Osteoblast (primary cell): Measurements from ENCODE around the gene CDH4. TPM values are rescaled to one million over a fixed set of nuclear protein-coding genes. Genes with fewer than 3 reads are reported as not detected.

Experiments used
- DNase-seq: peaks from one replicate; pipeline ENCODE4 v3.0.0; 2011; ENCODE audit warnings: low spot score, mixed read lengths; ENCODE audit not compliant: insufficient read length; ENCODE audit errors: missing footprints
- H2AFZ ChIP-seq: 2 replicates; pipeline ENCODE4 v1.6.0; 2011; ENCODE audit warnings: mild to moderate bottlenecking, low read length
- H3K27ac ChIP-seq: 2 replicates; pipeline ENCODE4 v1.5.1; 2011; ENCODE audit warnings: mild to moderate bottlenecking, low read depth, low read length, moderate library complexity
- H3K27me3 ChIP-seq: 2 replicates; pipeline ENCODE4 v1.6.0; 2012; ENCODE audit warnings: mild to moderate bottlenecking, control low read depth, inconsistent platforms, low read length, moderate library complexity; ENCODE audit not compliant: insufficient read depth
- H3K36me3 ChIP-seq: 2 replicates; pipeline ENCODE4 v1.5.1; 2011; ENCODE audit warnings: mild to moderate bottlenecking, low read length, control low read depth, moderate library complexity; ENCODE audit not compliant: insufficient read depth
- H3K4me1 ChIP-seq: 2 replicates; pipeline ENCODE4 v1.5.1; 2011; ENCODE audit warnings: mild to moderate bottlenecking, low read length, control low read depth, moderate library complexity; ENCODE audit not compliant: insufficient read depth
- H3K4me2 ChIP-seq: 2 replicates; pipeline ENCODE4 v1.6.0; 2011; ENCODE audit warnings: mild to moderate bottlenecking, low read length; ENCODE audit not compliant: insufficient read depth
- H3K4me3 ChIP-seq: fragments of 200-600 bp; sonication (generic); 3 replicates; pipeline ENCODE4 v1.5.1; 2012; ENCODE audit warnings: mild to moderate bottlenecking, low read length, inconsistent platforms; ENCODE audit not compliant: insufficient read depth
- H3K79me2 ChIP-seq: 2 replicates; pipeline ENCODE4 v1.6.0; 2012; ENCODE audit warnings: mild to moderate bottlenecking, low read length, control low read depth, inconsistent platforms; ENCODE audit not compliant: insufficient read depth
- H3K9me3 ChIP-seq: 2 replicates; pipeline ENCODE4 v1.5.1; 2011; ENCODE audit warnings: low read depth, low read length, control low read depth
- H4K20me1 ChIP-seq: 2 replicates; pipeline ENCODE4 v1.6.0; 2012; ENCODE audit warnings: mild to moderate bottlenecking, low read length, control low read depth; ENCODE audit not compliant: insufficient read depth
- CTCF ChIP-seq: IDR thresholded peaks from 2 replicates; pipeline ENCODE4 v1.5.1; 2011; ENCODE audit warnings: mild to moderate bottlenecking, low read depth, low read length, moderate library complexity; ENCODE audit errors: extremely low read depth
- total RNA-seq: library from RNA; depleted of rRNA; stranded (reverse); fragments of >200 nt; gene quantifications from 2 replicates; pipeline ENCODE4 v1.2.3, GENCODE V29; 2012

The CDH4 gene
- total RNA-seq, 1 donor: 1.1 TPM

GRCh38 chr20:61515922-61516321 lies 263.9 kb downstream of the CDH4 start:
- Histone ChIP-seq H3K9me3 (no peaks in the 10 kb centered on the region), H3K27ac (no peak overlapping the region), H3K79me2 (no peaks in the 10 kb centered on the region), H2AFZ (no peak overlapping the region), H3K36me3 (no peaks in the 10 kb centered on the region), H4K20me1 (no peaks in the 10 kb centered on the region), H3K4me1 (peaks cover under 1% of the 10 kb centered on the region), H3K4me3 (no peak overlapping the region), H3K27me3 (no peaks in the 10 kb centered on the region), H3K4me2 (no peak overlapping the region)
- TF ChIP-seq CTCF: no peak
- no peak for DNase-seq

GRCh38 chr20:61516346-61517208 lies 264.5 kb downstream of the CDH4 start:
- H3K27ac ChIP-seq: no peak overlapping the region

GRCh38 chr20:61517419-61517818 lies 265.4 kb downstream of the CDH4 start:
- Histone ChIP-seq H4K20me1 (no peaks in the 10 kb centered on the region), H3K4me2 (no peak overlapping the region), H3K36me3 (no peaks in the 10 kb centered on the region), H3K27ac (no peak overlapping the region), H3K9me3 (no peaks in the 10 kb centered on the region), H3K4me3 (no peak overlapping the region), H3K27me3 (no peaks in the 10 kb centered on the region), H3K4me1 (peaks cover 7% of the 10 kb centered on the region), H2AFZ (no peak overlapping the region), H3K79me2 (no peaks in the 10 kb centered on the region)
- no peak for DNase-seq
- TF ChIP-seq CTCF: no peak

More at GRCh38 chr20:61516346-61517208, 264.5 kb downstream of the CDH4 start:
- peak; percentile 91 for DNase-seq
- Histone ChIP-seq H3K4me2 (no peak overlapping the region), H3K27me3 (no peaks in the 10 kb centered on the region), H3K79me2 (no peaks in the 10 kb centered on the region), H3K4me3 (no peak overlapping the region), H2AFZ (no peak overlapping the region), H3K9me3 (no peaks in the 10 kb centered on the region), H4K20me1 (no peaks in the 10 kb centered on the region), H3K4me1 (peaks cover 7% of the 10 kb centered on the region), H3K36me3 (no peaks in the 10 kb centered on the region)
- TF ChIP-seq CTCF: no peak

GRCh38 chr20:61518424-61518951 lies 266.4 kb downstream of the CDH4 start:
- no peak overlapping the region for H3K4me2 ChIP-seq
- no peaks in the 10 kb centered on the region for H3K27me3 ChIP-seq
- H3K36me3 ChIP-seq: no peaks in the 10 kb centered on the region
- H3K27ac ChIP-seq: no peak overlapping the region
- no peaks in the 10 kb centered on the region for H3K79me2 ChIP-seq
- no peak for DNase-seq
- peaks cover 7% of the 10 kb centered on the region for H3K4me1 ChIP-seq
- TF ChIP-seq CTCF: no peak
- no peaks in the 10 kb centered on the region for H4K20me1 ChIP-seq
- H2AFZ ChIP-seq: no peak overlapping the region
- no peak overlapping the region for H3K4me3 ChIP-seq
- H3K9me3 ChIP-seq: no peaks in the 10 kb centered on the region
